GM19099 (cell line): ENCODE measurements around the gene TRAPPC14.

Experiments
- POLR2A ChIP-seq: IDR thresholded peaks from 3 replicates; pipeline ENCODE4 v1.6.1; 2011; ENCODE audit warnings: low read depth; ENCODE audit not compliant: insufficient read length; ENCODE audit errors: extremely low read depth

Gene TRAPPC14

DNA sequence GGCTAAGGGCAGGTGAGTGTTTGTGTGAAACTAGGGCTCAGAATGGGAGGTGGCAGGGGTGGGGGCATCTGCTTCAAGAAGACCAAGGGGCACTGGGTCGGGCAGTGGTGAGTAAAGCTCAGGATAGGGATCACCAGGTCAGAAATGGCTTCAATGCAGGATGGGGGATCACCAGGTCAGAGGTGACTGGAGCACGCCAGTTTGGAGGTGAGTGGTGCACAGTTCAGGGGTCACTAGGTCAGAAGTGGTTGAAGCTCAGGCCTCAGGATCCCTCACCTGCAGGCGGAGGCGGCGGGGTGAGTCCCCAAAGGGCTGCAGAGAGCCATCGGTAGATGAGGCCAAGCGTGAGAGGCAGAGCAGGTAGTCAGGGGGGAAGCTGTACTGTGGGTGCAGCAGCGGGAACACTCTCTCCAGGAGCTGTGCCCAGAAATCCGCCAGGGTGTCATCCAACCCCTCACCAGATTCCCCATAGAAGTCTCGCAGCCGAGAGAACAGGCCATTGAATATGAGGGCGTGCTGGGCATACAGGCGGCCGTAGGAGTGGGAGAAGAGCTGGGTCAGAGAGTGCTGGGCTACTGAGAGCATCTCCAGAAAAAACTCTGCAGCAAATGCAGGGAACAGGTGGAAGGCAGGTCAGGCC lies 16.9 kb upstream of the TRAPPC14 start:
- no peak for TF ChIP-seq POLR2A

DNA sequence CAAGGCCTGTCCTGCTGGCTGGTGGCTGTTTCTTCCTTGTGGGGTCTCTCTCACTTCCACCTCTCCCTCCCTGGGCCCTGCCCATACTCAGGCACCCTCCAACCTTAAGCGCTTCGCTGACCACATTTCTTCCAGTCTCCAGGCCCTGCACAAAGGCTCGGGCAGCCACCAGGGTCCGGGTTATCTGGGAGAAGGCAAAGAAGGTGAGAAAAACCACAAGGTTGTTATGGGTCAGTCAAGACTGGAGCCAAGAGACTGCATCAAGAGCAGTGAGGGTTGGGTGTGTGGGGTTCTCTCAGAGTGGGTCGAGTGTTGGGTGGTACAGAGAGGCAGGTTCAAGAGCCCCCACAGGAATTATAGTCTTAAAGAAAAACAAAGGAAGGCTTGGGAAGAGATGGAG lies 16.1 kb upstream of the TRAPPC14 start:
- TF ChIP-seq POLR2A = no peak

DNA sequence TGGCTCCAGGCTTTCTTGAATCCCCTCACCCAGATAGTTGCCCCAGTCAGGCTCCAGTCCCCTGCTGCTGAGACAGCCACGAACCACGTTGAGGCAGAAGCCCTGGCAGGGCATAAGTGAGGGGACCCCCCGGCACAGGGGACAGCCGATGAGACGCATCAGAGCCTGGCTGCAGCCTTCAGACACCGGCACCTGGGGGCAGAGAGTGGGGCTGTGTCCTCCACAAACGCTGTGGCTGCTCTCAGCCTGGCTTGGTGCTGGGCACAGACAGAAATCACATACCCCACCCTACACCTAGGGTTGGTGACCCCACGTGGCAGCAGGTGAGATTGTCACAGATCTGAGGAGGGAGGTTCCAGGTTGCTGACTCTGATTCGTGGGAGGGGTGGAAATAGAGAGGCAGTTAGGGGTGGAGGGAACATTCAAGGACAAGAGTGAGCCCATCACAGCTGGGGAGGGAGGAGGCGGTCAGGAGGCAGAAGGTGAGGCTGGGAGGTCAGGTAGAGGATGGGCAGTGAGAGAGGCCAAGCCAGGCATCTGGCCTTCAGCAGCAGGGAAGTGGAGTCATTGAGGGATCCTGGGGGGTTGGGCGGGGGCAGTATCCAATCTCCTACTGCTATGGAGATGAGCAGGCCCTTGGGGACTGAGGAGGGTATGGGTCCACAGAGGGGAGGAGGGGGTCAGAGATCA lies 15.4 kb upstream of the TRAPPC14 start:
- TF ChIP-seq POLR2A = no peak

DNA sequence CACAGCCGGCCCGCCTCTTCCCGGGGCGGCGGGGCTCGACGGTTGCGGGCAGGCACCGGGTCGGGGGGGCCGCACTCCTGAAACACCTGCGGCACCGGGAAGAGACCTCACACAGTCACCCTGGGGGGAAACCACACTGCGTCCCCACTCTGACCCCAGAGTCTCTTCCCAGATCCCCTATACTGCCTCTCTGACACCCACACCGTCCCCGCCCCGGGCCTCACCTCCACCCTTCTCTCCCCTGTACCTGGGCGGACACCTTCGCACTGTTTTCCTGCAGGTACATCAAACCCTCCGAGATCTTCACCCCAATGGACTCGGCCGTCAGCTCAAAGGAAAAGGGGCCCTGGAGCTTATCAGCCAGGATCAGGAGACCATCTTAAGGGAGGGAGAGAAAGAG lies 13.3 kb upstream of the TRAPPC14 start:
- TF ChIP-seq POLR2A = no peak

DNA sequence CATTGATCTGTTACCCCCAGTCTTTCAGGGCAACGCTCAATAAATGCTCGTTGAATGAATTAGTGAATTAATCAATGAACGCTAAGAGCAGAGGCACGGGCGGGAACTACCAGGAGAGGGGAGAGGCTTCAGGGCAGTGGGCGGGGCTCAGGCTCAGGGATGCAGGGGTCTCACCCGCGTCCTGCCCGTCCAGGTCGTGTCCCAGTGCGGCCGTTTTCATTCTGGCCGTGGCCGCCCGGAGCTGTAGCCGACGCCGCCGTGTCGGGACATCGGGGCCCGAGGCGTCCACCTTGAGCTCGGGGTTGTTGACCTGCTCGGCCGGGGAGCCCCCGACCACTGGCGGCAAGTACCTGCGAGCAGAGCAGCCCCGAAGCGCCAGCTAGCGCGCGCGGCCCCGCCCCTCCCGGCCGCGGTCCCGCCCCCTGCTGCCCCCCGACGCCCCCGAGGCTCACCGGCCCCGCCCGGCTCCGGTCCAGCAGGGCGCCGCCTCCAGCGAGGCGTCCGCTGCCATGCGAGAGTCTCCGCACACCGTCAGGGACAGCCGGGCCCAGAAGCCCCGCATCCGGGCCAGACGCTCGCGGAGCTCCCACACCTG lies 12.7 kb upstream of the TRAPPC14 start:
- no peak for TF ChIP-seq POLR2A

DNA sequence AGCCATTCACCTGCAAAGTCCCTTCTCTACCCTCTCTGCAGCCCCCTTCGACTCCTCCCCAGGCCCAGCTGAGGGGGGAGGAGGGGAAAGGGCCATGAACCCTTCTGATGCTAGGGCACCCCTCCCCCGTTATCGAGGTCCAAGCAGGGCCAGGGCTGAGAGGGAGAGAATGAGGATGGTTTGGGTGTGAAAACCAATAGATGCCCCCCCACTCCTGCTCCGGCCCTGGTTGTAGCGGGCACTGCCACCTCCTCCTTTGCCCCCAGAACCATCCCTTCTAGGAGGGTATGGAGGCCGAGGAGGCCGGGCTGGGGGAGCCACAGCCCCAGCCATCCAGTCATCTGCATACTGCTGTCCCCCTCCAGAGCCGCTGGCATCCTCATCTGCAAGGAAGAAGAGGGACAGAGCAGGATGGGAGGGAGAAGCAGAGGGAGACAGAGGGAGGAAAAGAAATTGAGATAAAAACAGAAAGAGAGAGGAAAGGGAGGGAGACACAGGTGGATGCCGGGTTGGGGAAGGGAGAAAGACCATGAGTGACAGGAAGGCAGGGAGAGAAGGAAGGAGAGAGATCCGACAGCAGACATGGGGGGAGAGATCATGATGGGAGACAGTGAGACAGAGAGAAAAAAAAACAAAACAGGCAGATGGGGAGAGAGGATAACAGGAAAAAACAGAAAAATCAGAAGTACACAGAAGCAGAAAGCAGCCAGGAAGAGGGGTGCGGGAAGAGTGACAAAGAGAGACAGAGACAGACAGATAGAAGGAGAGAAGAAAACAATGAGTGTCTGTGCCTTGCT lies 11.8 kb upstream of the TRAPPC14 start:
- TF ChIP-seq POLR2A = no peak

DNA sequence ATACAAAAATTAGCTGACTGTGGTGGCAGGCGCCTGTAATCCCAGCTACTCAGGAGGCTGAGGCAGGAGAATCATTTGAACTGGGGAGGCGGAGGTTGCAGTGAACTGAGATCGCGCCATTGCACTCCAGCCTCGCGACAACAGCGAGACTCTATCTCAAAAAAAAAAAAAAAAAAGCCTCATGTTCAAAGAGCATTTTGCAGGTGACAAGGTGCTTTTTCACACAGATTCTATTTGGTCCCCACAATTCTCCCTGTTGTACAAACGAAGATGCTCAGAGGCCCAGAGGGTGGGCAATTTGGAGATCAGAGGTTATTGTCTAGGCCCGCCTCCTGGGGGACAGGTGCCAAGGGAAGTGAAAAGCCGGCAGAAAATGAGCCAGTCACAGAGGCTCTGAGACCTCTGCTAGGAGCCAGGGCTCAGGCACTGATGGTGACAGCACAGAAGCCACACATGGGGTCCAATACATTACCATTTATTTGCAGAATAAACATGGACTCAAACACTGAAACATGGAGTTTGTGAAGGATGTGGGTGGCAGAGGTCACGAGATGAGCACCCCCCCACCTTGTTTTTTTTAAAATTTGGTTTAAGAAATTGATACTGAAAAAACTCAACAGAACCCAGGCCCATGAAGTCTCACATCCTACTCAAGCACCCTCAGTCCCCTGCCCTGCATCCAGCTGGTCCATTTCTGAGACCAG lies 10.8 kb upstream of the TRAPPC14 start:
- no peak for TF ChIP-seq POLR2A

DNA sequence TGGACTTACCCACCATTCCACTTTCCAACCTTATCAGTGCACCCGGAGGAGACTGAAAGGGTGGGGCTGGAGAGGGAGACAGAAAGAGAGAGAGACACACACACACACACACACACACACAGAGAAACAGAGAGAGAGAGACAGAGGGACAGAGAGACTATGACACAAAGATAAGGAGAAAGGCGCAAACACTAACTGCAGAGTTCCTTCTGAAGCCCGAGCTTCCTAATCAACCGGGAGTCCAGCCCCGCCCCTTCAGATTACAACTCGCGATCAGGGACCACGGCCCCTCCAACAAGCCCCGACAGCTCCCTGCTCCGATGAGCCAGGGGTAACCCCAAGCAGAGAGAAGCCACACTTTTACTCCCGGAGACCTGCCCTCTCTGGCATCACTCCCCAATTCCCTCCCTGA lies 9.4 kb upstream of the TRAPPC14 start:
- no peak for TF ChIP-seq POLR2A

DNA sequence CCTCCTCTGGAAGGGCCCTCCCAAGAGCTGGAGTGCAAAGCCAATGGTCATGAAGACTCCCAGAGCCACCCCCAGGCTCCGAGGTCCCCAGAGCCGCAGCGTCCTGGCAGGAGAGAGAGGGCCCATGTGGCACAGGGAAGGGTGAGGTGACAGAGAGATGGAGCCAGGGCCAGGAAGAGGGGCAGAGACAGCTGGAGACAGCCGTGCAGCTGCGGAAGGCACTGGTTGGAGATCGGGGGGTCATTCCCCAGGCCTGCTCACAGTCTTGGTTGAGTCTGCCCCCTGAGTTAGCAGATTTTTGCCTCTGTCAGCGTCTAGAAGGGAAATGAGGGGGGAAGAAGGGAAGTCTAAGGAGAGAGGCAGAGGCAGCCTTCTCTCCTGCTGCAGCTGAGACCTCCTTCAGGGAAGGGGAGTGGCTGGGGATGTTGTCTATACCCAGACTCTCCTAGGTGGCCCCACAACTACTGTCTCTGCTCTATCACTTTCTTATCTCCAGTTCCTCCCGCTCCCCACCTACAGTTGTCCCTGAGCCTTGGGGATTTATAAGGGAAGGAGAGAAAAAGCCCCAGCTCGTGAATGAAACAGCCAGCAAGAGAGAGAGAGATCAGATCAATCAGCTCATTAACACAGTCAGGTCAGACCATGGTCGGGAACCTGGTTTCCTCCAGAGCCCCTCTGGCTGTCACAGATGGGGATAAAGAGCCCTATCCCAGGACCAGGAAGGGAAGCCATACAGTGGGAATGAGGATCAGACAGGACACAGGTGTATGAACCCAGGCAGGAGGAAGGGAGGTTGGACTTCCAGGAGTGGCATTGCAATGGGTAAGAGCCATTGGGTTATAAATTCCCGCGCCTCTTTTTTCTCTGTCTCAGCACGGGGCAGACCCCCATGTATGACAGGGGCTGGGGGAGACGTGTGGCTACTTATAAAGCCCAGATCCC lies 8.7 kb upstream of the TRAPPC14 start:
- TF ChIP-seq POLR2A = no peak

DNA sequence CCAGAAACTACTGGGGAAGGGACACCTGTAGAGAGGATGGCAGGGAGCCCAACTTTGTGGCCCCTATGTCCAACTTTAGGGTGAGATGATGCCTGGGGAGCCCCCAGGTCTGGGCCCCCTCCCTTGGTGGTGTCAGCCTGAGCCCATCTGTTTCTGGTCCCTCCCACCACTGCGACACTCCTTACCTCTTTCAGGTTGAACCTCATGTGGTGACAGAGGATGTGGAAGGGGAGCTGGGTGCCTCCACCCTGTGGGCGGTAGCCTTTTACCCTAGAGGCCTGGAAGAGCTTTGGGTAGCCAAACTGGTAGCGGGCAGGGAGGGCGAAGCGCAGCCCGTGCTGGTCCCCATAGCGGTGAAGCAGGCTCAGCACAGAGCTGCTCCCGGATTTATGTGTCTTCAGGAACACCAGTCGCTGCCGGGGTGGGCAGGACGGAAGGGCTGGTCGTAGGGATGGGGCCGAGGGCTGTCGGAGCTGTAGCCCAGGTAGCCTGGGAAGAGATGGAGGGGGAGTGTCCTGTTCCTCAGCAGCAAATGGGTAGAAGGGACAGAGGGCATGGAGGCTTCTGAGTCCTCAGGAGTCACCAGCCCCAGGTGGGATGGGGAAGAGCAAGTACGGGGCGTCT lies 7.9 kb upstream of the TRAPPC14 start:
- TF ChIP-seq POLR2A = no peak

DNA sequence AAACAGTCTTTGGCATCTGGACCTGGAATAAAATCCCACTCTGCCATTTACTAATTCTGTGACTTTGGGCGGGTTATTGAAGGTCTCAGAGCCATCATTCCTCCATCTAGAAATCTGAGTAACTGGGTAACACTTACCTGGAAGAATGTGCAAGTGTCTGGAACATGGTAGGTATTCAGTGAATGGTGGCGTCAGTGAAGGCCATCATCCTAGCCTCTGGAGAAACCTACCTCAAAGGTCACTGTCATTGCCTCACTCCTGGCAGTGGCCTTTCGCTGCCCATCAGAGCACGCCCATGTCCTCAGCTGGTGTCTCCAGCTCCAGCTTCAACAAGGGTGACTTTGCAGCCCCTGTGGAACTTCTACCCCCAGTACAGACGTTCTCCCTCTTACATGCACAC lies 5.3 kb upstream of the TRAPPC14 start:
- no peak for TF ChIP-seq POLR2A

DNA sequence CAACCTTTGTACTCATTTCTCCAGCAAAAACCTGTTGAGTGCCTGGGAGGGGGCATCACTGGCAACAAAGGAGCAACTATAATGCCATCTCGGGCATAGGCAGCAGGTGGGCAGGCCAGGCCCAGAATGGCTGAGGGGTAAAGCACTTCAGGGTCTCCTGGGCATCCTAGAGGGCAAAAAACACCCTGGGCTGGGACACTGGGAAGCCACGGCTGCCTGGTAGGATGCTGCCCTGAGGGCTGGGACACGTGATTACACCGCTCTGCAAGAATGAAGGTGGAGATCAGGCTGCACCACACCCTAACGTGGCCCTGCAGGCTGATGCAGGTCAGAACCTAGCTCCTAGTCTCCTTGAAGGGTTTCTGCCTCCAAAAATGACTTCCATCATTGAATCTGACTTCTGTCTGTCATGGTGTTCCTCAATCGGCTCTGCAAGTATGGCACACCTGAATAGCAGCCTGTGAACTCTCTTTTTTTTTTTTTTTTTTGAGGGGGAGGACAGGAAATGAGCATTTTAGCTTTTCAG lies 4.5 kb upstream of the TRAPPC14 start:
- TF ChIP-seq POLR2A = no peak

DNA sequence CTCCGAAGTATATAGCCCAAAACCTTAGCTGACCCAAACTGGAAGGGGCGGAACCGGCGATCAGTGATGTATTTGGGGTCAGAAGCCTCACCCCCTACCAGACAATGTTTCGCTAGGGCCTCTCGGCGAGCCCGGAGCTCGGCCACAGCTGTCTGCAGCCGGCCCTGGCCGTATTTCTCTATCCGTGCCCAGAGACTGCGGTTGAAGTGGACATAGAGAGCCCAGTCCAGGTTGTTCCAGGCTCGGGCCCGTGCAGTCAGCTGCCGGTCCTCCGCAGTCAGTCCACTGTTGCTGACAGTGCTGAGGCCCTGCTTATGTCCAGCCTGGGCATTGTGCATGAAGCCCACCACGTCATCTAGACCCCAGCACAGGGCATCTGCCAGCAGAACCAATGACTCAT lies 1.5 kb upstream of the TRAPPC14 start:
- no peak for TF ChIP-seq POLR2A
